ENCODE measurements around the gene TMC3. TPM values are rescaled to one million over a fixed set of nuclear protein-coding genes. Genes with fewer than 3 reads are reported as not detected.

Gene TMC3
- total RNA-seq, 4 donors from 2014 or later, result 0.17 to 0.99 (median 0.47) TPM

DNA sequence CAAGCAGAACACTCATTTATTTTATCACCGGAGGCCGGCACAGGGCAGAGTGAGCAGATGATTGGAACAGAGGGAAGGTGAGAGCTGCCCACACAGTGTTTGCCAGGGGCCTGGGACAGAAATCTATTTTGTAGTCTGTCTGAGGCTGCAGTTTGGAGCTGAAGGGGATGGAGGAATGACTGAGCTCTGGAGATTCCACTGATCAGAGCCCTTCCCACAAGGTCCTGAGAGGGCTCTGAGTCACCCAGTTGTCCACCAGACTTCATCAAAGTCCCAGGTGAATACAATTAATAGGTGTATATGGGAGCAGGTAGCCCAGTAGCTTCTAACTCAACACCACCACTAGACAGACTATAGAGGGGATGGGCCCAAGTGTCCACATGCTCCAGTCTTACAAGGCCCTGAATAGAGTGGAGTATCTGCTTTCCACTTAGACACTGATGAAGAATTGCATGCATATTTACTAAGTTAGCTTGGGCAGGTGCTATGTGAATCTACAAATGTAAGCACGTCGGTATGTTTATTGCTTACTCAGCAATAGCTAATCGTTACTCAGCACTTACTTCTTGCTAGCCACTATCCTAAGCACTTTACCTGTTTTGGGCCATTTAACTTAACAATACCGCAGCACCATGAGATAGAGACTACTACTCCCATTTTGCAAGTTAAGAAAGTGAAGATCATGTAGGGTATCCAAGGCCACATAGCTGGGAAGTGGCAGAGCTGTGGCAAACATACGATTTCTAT lies 47.4 kb downstream of the TMC3 start:
- no peaks in the 10 kb centered on the region for H3K9me3 ChIP-seq
- H3K4me1 ChIP-seq, result peaks cover 14 to 22% (median 21%) of the 10 kb centered on the region in 4 donors
- intact Hi-C loops (cut with DNase I), result loop anchor here (10.0 kb wide), 1 partner anchor 332 kb away; no protein-coding TSS in a partner anchor
- 90% methylated on average over 7 of the region's 7 CpGs for WGBS
- DNase-seq (ENCODE audit: extremely low spot score), result no peak
- H3K36me3 ChIP-seq, result no peaks in the 10 kb centered on the region
- H3K27me3 ChIP-seq, result no peaks in the 10 kb centered on the region
- no peak for TF ChIP-seq POLR2A (IDR thresholded peaks at IDR 0.05; ENCODE audit: low read depth)
- no peak for TF ChIP-seq POLR2AphosphoS5 (IDR thresholded peaks at IDR 0.05)
- TF ChIP-seq, protein P1, sequence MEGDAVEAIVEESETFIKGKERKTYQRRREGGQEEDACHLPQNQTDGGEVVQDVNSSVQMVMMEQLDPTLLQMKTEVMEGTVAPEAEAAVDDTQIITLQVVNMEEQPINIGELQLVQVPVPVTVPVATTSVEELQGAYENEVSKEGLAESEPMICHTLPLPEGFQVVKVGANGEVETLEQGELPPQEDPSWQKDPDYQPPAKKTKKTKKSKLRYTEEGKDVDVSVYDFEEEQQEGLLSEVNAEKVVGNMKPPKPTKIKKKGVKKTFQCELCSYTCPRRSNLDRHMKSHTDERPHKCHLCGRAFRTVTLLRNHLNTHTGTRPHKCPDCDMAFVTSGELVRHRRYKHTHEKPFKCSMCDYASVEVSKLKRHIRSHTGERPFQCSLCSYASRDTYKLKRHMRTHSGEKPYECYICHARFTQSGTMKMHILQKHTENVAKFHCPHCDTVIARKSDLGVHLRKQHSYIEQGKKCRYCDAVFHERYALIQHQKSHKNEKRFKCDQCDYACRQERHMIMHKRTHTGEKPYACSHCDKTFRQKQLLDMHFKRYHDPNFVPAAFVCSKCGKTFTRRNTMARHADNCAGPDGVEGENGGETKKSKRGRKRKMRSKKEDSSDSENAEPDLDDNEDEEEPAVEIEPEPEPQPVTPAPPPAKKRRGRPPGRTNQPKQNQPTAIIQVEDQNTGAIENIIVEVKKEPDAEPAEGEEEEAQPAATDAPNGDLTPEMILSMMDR (IDR thresholded peaks at IDR 0.05), result no peak
- no peak for TF ChIP-seq EP300 (IDR thresholded peaks at IDR 0.05)
- no peak overlapping the region for H3K27ac ChIP-seq (replicated peaks in 1 of 4)
- H3K4me3 ChIP-seq, result no peak overlapping the region

DNA sequence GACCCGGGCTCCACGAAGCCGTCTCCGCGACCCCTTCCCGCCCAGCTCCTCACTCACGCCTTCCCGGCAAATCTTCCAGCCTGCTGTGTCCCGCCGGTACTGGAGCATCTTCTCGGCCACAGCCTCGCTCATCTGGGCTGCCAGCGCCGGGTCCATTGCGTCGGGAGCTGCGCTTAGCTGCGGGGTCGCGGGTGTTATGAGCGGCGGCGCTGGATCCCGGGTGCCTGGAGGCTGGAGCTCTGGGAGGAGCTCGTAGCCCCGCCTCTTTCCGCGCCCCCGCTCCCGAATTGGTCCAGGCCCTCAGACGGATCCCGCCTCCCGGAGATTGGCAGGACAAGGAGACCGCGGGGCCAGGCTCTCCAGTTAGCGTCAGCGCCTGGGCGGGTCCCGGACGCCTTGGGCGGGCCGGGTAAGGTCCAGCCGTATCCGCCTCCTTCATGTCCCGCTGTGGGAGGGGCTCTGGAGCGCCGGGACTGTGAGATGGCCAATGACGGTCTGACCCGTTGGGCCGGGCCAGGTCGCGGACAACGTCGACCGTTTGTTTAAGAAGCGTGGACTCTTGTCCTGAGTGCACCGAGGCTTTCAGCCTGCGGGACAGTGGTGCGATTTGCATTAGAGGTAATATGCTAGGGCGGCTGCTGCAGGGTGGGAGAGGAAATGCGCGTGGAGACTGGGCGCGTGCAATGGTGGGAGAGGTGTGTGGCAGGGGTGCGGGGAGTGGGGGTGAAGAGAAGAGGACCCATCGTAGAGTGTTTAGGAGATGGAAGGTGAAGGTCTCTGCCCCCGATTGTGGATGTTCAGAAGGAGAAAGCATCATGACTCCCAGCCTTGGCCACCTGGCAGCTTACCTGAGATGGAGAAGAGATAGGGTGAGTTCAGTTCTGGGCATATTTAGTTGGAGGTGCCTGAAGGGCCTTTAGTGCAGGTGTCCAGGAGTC lies 49.8 kb downstream of the TMC3 start, which contains the start of gene STARD5:
Gene STARD5 (minus strand): TSS at position 198 of the 938 bp plus-strand sequence. CDS start 42 bp downstream, at position 156.
- TF ChIP-seq, protein P1 (IDR thresholded peaks at IDR 0.05), result no peak
- TF ChIP-seq POLR2A (IDR thresholded peaks at IDR 0.05; ENCODE audit: low read depth) (peak; percentile 22), POLR2AphosphoS5 (IDR thresholded peaks at IDR 0.05) (peak; percentile 72 to 84), EP300 (IDR thresholded peaks at IDR 0.05) (no peak)
- H3K36me3 ChIP-seq, result peaks cover 0 to 13% (median 11%) of the 10 kb centered on the region in 4 donors
- peak; percentile 99 for DNase-seq (ENCODE audit: extremely low spot score)
- peak within 1 kb of the TSS; percentile 70 to 87 (median 76) for H3K4me3 ChIP-seq
- WGBS, result 3% methylated on average over 22 of the region's 67 CpGs
- H3K4me1 ChIP-seq, result peaks cover 14 to 22% (median 21%) of the 10 kb centered on the region in 4 donors
- H3K27ac ChIP-seq (replicated peaks in 1 of 4), result peak within 1 kb of the TSS; percentile 72 to 81 (median 77)
- no peaks in the 10 kb centered on the region for H3K9me3 ChIP-seq
- intact Hi-C loops (cut with DNase I), result loop anchor here (10.0 kb wide), 1 partner anchor 329 kb away; no protein-coding TSS in a partner anchor
- no peaks in the 10 kb centered on the region for H3K27me3 ChIP-seq

DNA sequence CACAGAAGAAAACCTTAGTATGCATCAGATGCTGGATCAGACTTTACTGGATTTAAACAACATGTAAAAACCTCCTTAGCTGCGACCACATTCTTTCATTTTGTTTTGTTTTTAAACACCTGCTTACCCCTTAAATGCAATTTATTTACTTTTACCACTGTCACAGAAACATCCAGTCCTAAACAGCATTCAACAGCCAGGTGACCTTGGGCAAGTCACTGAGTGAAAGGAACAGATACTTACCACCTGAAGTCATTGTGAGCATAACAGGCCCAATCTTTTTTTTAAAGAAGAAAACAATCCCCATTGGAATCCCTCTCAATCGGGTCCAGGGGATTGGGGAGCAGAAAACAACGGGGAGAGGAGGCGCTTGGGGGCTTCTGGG lies 50.5 kb downstream of the TMC3 start:
- Histone ChIP-seq H3K4me1 (peaks cover 14 to 22% (median 21%) of the 10 kb centered on the region in 4 donors), H3K27ac (replicated peaks in 1 of 4) (peak overlapping the region; percentile 72 to 81 (median 77)), H3K27me3 (no peaks in the 10 kb centered on the region), H3K36me3 (peaks cover 0 to 19% (median 16%) of the 10 kb centered on the region in 4 donors), H3K4me3 (peak overlapping the region; percentile 70 to 87 (median 76)), H3K9me3 (no peaks in the 10 kb centered on the region)
- intact Hi-C loops (cut with DNase I), result loop anchor here (10.0 kb wide), 1 partner anchor 329 kb away; no protein-coding TSS in a partner anchor
- WGBS, result 14% methylated on average over 4 of the region's 4 CpGs
- DNase-seq (ENCODE audit: extremely low spot score), result no peak
- TF ChIP-seq EP300 (IDR thresholded peaks at IDR 0.05) (no peak), POLR2AphosphoS5 (IDR thresholded peaks at IDR 0.05) (no peak), POLR2A (IDR thresholded peaks at IDR 0.05; ENCODE audit: low read depth) (no peak)
- TF ChIP-seq, protein P1 (IDR thresholded peaks at IDR 0.05), result no peak

DNA sequence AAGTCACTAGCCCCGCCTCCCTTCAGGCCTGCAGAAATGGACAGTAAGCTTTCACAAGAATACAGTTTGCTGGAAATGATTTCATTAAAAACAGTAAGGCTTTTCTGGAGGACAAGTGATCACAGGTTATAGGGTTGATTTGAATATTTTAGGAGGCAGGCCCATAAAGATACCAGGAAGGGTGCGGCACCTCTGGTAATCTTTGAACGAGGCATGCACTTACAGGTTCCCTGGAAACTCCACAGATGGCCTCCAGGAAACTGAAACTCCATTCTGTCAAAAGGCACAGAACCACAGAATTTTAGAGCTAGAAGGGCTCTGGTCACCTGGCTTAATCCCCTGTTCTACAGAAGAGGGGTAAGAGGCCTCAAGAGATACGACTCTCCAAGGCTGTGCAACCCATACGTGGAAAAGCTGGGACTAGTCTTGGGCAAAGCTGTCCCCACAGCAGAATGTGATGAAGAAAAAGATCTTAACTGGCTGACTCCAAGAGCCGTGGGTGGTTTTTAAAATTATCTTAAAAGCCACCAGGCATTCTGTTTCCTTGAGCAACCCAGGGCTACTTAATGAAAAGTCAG lies 51.2 kb downstream of the TMC3 start:
- no peak for DNase-seq (ENCODE audit: extremely low spot score)
- H3K4me3 ChIP-seq, result peak overlapping the region in 2 of 4 donors; percentile 74 to 87
- H3K27me3 ChIP-seq, result no peaks in the 10 kb centered on the region
- 84% methylated on average over 6 of the region's 6 CpGs for WGBS
- intact Hi-C loops (cut with DNase I), result loop anchor here (10.0 kb wide), 1 partner anchor 328 kb away; no protein-coding TSS in a partner anchor
- H3K4me1 ChIP-seq, result peaks cover 14 to 22% (median 21%) of the 10 kb centered on the region in 4 donors
- TF ChIP-seq POLR2A (IDR thresholded peaks at IDR 0.05; ENCODE audit: low read depth) (no peak), EP300 (IDR thresholded peaks at IDR 0.05) (no peak), POLR2AphosphoS5 (IDR thresholded peaks at IDR 0.05) (no peak)
- TF ChIP-seq, protein P1 (IDR thresholded peaks at IDR 0.05), result no peak
- no peak overlapping the region for H3K27ac ChIP-seq (replicated peaks in 1 of 4)
- H3K36me3 ChIP-seq, result peaks cover 7 to 27% (median 23%) of the 10 kb centered on the region in 4 donors
- no peaks in the 10 kb centered on the region for H3K9me3 ChIP-seq

Data from esophagus muscularis mucosa (tissue), 4 donors.